ENCODE measurements around the gene EIPR1.

DNA sequence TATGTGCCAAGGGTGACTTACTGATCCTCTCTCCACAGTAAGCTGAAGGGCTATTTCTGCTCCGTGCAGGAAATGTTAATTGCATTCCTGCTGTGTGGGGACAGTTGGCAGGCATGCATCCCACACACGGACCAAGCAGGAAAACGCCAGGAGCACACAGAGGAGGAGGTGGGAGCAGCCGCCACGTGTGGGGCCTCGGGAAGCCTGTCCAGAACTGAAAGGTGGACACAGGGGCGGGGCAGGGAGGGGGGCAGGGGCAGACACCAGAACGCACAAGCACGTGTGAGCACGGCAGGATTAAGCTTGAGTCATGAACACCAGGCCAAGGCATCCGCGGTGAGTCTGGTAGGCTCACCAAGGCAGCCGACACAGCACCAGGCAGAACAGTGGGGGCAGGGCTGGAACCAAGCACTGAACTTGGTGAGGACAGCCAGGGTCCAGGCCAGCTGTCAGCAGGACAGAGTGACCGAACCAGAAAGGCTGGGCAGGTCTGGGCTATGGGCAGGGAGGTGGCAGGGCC lies 177.1 kb downstream of the EIPR1 start:
- TF ChIP-seq POLR2A (IDR thresholded peaks at IDR 0.05; ENCODE audit: low read depth) (no peak), EP300 (IDR thresholded peaks at IDR 0.05) (no peak)
- TF ChIP-seq, protein P1, sequence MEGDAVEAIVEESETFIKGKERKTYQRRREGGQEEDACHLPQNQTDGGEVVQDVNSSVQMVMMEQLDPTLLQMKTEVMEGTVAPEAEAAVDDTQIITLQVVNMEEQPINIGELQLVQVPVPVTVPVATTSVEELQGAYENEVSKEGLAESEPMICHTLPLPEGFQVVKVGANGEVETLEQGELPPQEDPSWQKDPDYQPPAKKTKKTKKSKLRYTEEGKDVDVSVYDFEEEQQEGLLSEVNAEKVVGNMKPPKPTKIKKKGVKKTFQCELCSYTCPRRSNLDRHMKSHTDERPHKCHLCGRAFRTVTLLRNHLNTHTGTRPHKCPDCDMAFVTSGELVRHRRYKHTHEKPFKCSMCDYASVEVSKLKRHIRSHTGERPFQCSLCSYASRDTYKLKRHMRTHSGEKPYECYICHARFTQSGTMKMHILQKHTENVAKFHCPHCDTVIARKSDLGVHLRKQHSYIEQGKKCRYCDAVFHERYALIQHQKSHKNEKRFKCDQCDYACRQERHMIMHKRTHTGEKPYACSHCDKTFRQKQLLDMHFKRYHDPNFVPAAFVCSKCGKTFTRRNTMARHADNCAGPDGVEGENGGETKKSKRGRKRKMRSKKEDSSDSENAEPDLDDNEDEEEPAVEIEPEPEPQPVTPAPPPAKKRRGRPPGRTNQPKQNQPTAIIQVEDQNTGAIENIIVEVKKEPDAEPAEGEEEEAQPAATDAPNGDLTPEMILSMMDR (IDR thresholded peaks at IDR 0.05), result no peak

All from esophagus muscularis mucosa (tissue), 4 donors.